Measurements from ENCODE around the gene PTX4.

PTX4 gene

DNA sequence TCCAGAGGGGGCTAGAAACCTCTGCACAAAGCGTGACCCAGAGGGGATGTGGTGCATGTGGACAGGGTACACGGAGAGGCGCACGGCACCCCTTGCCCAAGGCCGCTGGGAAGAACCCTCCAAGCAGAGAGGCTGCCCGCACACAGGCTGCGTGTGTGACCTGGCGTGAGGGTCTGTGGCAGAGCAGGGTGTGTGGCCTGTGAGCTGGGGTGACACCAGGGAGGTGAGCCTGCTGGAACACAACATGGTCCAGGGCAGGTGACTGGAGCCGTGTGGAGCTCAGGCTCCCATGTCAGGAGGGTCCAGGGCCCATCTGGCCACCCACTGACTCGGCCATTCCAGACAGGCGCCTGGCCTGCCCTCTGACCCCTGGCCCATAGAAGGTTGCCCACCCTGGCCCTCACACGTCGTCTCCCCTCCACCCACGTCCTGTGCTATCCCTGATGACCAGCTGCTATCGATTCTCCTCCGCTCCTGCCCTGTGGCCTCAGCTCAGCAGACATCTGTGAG, 29.9 kb upstream of the PTX4 start:
- Histone ChIP-seq H3K4me3 (ENCODE audit: low read length) (no peak overlapping the region), H3K9ac (ENCODE audit: low read length) (no peak overlapping the region), H3K4me1 (ENCODE audit: control insufficient read depth, insufficient read depth, low read length) (no peaks in the 10 kb centered on the region), H3K27me3 (ENCODE audit: control insufficient read depth, insufficient read depth, low read length) (no peaks in the 10 kb centered on the region), H3K36me3 (ENCODE audit: control insufficient read depth, insufficient read depth, low read length) (peaks cover 2% of the 10 kb centered on the region), H3K27ac (ENCODE audit: low read depth, low read length) (no peak overlapping the region)

DNA sequence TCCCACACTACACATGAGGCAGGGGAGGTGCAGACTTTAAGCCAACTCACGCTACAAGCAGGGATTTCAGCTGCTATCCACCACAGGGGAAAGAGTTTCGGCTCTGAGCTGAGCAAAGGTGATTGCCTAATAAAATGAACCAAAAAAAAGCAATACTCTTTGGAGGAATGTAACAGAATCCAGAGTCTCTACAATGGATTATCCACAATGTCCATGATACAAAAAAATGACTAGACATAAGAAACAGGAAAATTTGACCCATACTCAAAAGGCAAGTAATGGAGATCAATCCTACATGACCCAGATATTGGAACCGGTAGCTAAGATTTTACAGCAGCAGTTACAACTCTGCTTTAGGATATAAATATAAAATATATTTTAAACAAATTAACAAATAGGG, 25.8 kb upstream of the PTX4 start:
- Histone ChIP-seq H3K36me3 (ENCODE audit: control insufficient read depth, insufficient read depth, low read length) (peaks cover 2% of the 10 kb centered on the region), H3K9ac (ENCODE audit: low read length) (no peak overlapping the region), H3K4me1 (ENCODE audit: control insufficient read depth, insufficient read depth, low read length) (no peaks in the 10 kb centered on the region), H3K27me3 (ENCODE audit: control insufficient read depth, insufficient read depth, low read length) (no peaks in the 10 kb centered on the region), H3K4me3 (ENCODE audit: low read length) (no peak overlapping the region), H3K27ac (ENCODE audit: low read depth, low read length) (no peak overlapping the region)

DNA sequence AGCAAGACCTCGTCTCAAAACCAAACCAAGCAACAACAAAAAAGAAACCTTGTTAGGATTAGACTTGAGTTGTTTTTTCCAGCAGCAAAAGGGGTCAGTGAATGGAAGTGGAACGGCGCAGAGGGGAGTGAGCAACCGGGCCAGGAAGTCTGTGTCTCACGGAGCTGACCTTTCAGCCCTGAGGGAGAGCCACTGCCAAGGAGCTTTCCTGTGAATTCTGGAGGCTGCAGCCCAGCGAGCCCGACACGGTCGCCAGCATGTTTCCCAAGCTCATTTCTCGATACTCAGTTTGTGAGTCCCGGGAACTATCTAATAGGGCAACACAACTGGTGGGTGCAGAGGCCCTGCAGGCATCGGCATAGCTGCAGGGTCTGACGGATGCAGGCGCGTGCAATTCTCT, 24.0 kb upstream of the PTX4 start:
- Histone ChIP-seq H3K4me1 (ENCODE audit: control insufficient read depth, insufficient read depth, low read length) (no peaks in the 10 kb centered on the region), H3K27ac (ENCODE audit: low read depth, low read length) (no peak overlapping the region), H3K9ac (ENCODE audit: low read length) (no peak overlapping the region), H3K27me3 (ENCODE audit: control insufficient read depth, insufficient read depth, low read length) (no peaks in the 10 kb centered on the region), H3K4me3 (ENCODE audit: low read length) (no peak overlapping the region), H3K36me3 (ENCODE audit: control insufficient read depth, insufficient read depth, low read length) (peaks cover 2% of the 10 kb centered on the region)

DNA sequence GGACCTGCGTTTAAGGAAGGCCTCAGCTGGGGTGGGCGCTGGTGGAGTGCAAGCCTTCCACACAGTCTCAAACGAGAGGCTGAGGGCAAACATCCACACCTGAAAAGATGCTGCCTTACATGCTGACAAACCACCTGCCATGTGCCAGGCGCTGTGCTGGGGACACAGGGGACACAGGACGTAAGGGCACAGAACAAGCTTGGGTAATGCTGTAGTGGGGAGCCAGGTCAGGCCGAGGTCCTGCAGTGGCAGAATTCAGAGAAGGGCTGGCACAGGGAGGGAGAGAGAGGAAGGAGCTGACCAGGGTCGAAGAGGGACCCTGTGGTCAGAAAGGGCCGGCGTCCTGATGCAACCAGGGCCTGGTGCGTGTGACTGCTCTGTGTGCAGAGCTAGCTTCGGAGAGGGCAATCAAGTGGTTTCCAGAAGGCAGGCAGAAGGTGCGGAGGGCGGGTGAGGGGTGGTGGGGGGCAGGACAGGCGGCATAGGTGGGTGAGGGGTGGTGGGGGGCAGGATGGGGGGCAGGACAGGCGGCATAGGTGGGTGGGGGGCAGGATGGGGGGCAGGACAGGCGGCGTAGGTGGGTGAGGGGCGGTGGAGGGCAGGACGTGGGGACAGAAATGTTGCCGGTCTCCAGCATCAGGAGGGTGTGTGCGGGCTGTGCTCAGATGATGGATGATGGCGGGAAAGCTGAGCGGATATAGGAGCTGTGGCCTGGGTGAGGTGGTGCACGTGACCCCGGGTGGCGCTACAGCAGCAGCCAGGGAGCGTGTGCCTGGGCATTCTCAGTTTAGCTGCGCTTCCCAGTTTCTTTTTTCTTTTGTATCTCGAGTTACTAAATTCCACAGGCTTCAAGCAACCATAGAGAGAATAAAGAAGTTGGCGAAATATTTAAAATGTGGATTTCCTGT, 23.2 kb upstream of the PTX4 start:
- peaks cover 2% of the 10 kb centered on the region for H3K36me3 ChIP-seq (ENCODE audit: control insufficient read depth, insufficient read depth, low read length)
- no peak overlapping the region for H3K4me3 ChIP-seq (ENCODE audit: low read length)
- H3K4me1 ChIP-seq (ENCODE audit: control insufficient read depth, insufficient read depth, low read length), result no peaks in the 10 kb centered on the region
- no peaks in the 10 kb centered on the region for H3K27me3 ChIP-seq (ENCODE audit: control insufficient read depth, insufficient read depth, low read length)
- H3K9ac ChIP-seq (ENCODE audit: low read length), result no peak overlapping the region
- no peak overlapping the region for H3K27ac ChIP-seq (ENCODE audit: low read depth, low read length)

DNA sequence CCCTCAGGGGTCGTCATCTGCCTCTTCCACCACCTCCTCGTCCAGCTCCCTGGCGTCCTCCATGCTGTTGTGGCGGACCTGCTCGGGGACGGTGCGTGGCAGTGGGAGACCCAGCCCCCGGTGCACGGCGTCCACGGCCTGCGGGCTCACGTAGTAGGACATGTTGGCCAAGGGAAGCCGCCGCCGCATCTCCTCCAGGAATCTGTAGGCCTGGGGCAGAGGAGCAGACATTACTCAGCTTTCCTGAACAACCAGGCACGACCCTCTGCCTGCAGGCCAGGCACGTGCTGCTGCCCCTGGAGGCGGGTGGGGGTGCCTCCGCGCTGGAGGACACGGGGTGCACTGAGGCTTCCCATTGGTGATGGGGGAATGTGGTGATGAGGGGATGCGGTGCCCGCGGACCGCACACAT, 22.2 kb upstream of the PTX4 start:
- no peaks in the 10 kb centered on the region for H3K27me3 ChIP-seq (ENCODE audit: control insufficient read depth, insufficient read depth, low read length)
- no peaks in the 10 kb centered on the region for H3K4me1 ChIP-seq (ENCODE audit: control insufficient read depth, insufficient read depth, low read length)
- H3K36me3 ChIP-seq (ENCODE audit: control insufficient read depth, insufficient read depth, low read length), result peaks cover 2% of the 10 kb centered on the region
- no peak overlapping the region for H3K4me3 ChIP-seq (ENCODE audit: low read length)
- no peak overlapping the region for H3K27ac ChIP-seq (ENCODE audit: low read depth, low read length)
- no peak overlapping the region for H3K9ac ChIP-seq (ENCODE audit: low read length)

DNA sequence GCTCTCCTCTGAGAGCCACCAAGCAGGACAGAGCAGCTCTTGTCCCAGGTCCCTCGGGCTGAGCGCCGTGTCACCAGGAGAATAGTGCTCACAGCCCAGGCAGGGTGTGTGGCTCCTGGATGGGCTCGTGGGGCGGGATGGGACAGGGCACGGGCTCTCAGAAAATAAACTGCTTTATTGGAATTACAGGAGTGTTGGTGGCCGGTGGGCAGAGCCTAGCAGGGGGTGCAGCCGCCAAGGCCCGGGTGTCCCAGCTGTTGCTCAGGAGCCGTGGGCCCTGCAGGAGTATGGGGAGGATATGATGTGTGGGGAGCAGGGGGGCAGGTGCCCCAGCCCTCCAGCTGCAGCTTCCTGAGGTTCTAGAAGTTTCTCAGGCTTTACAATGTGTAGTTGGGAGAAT, 21.5 kb upstream of the PTX4 start:
- Histone ChIP-seq H3K4me1 (ENCODE audit: control insufficient read depth, insufficient read depth, low read length) (no peaks in the 10 kb centered on the region), H3K9ac (ENCODE audit: low read length) (no peak overlapping the region), H3K36me3 (ENCODE audit: control insufficient read depth, insufficient read depth, low read length) (peaks cover 2% of the 10 kb centered on the region), H3K27me3 (ENCODE audit: control insufficient read depth, insufficient read depth, low read length) (no peaks in the 10 kb centered on the region), H3K4me3 (ENCODE audit: low read length) (no peak overlapping the region), H3K27ac (ENCODE audit: low read depth, low read length) (no peak overlapping the region)

DNA sequence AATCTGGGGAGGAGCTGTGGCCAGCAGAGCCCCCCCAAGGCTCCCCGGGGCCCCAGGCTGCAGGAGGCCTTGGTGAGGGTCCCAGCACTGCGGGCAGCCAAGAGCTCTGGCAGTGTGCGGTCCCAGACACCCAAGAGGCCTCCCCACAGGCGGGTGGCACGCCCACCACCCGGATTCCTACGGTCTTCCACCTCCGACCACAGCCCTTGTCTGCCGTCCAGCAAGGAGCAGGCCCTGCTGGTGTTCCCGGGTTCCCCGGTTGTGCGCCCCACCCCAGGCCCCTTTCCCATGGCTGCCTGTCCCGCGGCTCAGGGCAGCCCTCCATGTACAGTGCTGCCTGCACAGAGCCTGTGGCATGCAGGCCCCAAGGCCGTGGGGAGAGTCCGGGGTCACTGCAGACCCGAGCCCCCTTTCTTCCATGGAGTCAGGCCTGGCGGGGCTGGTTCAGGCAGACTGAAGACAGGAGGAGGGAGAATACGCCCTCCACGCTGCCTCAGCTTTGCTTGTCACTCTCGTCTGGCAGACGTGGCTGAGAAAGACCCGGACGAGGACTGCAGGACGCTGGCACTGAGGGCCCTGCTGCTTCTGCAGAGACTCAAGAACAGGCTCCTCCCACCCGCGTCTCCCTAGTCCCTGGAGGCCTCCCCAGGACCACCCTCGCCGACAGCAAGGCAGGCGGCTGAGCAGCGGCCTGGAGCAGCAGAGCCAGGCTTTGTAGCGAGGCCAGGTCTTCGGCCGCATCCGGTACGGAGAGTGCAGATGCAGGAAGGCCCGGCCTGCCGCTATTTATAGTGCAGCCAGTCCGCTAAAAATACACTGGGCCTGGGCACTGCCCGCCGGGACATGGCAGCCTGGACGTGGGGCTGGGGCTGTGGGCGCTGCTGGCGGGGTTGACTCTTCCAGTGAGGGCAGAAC, 20.8 kb upstream of the PTX4 start:
- no peak overlapping the region for H3K4me3 ChIP-seq (ENCODE audit: low read length)
- H3K27me3 ChIP-seq (ENCODE audit: control insufficient read depth, insufficient read depth, low read length), result no peaks in the 10 kb centered on the region
- peaks cover 2% of the 10 kb centered on the region for H3K36me3 ChIP-seq (ENCODE audit: control insufficient read depth, insufficient read depth, low read length)

DNA sequence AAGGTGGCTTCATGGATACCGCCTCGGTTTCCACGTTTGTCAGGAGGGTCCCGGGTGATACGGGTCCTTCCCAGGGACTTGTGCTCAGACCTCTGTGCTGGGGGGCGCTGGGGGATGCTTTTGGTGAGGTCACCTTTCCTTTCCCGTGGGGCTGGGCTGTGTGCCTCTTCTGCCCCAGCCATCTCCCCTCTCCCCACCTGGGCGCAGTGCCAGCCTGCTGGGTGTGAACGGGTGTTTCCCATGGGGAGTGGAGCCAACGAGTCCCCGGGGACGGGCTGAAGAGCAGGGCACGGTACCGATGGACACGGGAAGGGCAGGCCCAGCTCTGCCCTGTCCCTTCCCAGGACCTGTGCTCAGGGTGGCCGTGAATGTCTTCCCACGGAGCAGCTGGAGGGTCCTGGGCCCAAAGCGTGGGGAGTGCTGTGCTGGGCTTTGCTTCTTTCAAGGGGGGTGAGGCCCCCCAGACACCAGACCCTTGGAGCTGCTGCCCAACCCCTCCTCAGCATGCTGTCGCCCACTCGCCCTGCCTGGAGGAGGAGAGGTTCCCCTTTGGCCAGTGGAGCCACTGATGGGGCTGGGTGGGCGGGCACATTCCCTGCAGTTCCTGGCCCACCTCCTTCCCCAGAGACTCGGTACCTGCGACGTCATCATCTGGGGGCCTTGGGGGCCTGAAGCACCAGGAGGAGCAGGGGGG, 19.9 kb upstream of the PTX4 start:
- no peaks in the 10 kb centered on the region for H3K27me3 ChIP-seq (ENCODE audit: control insufficient read depth, insufficient read depth, low read length)
- H3K4me3 ChIP-seq (ENCODE audit: low read length), result no peak overlapping the region
- peaks cover under 1% of the 10 kb centered on the region for H3K36me3 ChIP-seq (ENCODE audit: control insufficient read depth, insufficient read depth, low read length)
- H3K9ac ChIP-seq (ENCODE audit: low read length), result no peak overlapping the region
- H3K4me1 ChIP-seq (ENCODE audit: control insufficient read depth, insufficient read depth, low read length), result no peaks in the 10 kb centered on the region
- H3K27ac ChIP-seq (ENCODE audit: low read depth, low read length), result peak overlapping the region; percentile 24

More for the DNA sequence above, 20.8 kb upstream of the PTX4 start:
- no peaks in the 10 kb centered on the region for H3K4me1 ChIP-seq (ENCODE audit: control insufficient read depth, insufficient read depth, low read length)
- H3K9ac ChIP-seq (ENCODE audit: low read length), result no peak overlapping the region
- H3K27ac ChIP-seq (ENCODE audit: low read depth, low read length), result peak overlapping the region; percentile 24

DNA sequence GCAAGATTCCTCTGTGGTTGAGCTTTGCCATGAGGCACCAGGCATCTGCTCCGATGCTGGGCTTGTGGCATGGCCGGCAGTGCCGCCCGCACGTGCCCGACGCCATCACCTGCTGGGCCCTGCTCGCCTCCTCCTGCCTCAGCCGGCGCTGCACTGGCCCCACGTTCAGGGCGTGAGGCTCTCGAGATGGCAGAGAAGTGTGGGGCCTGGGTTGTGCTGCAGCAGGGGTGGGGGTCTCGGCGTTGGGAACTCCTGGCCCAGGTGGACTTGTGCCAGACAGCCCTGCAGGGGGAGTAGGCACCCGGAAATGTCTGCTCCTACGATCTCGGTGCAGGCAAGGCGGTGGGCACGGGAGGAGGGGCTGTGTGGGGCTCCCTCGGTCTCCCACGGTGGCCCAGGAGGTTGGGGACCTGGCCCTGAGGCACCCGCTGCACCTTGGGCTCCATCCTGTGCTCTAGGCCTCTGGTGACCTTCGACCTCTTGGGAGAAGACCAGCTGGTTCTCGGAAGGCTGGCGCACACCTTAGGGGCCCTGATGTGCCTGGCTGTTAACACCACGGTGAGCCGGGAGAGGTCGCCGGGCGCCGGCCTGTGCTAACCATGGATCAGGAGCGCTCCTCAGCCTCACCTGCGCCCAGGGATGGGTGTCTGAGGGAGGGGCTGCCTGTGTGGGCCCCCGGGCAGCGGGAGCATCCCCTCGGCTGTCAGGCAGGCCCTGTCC, 17.9 kb upstream of the PTX4 start:
- Histone ChIP-seq H3K27me3 (ENCODE audit: control insufficient read depth, insufficient read depth, low read length) (no peaks in the 10 kb centered on the region), H3K4me1 (ENCODE audit: control insufficient read depth, insufficient read depth, low read length) (no peaks in the 10 kb centered on the region), H3K4me3 (ENCODE audit: low read length) (no peak overlapping the region), H3K27ac (ENCODE audit: low read depth, low read length) (no peak overlapping the region), H3K36me3 (ENCODE audit: control insufficient read depth, insufficient read depth, low read length) (peaks cover 17% of the 10 kb centered on the region), H3K9ac (ENCODE audit: low read length) (no peak overlapping the region)

DNA sequence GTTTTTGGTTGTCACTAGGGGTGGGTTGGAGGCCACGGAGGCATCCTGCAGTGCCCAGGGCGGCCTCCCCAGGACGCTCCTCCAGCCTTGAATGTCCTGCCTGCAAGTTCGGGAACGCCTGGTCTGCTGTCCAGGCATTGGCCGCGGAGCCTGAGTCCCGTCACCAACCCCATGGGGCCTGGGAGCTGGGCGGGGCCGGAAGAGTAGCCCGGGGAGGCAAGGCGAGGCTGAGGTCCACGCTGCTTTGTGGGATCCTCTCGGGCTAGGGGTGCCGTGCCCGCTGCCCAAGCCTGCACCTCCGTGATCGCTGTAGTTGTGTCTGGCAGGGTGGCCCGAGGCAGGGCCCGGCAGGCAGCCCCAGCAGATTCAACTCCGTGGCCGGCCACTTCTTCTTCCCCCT, 17.2 kb upstream of the PTX4 start:
- H3K27me3 ChIP-seq (ENCODE audit: control insufficient read depth, insufficient read depth, low read length), result no peaks in the 10 kb centered on the region
- H3K27ac ChIP-seq (ENCODE audit: low read depth, low read length), result no peak overlapping the region
- no peak overlapping the region for H3K9ac ChIP-seq (ENCODE audit: low read length)
- H3K4me3 ChIP-seq (ENCODE audit: low read length), result no peak overlapping the region
- H3K4me1 ChIP-seq (ENCODE audit: control insufficient read depth, insufficient read depth, low read length), result no peaks in the 10 kb centered on the region
- peaks cover 22% of the 10 kb centered on the region for H3K36me3 ChIP-seq (ENCODE audit: control insufficient read depth, insufficient read depth, low read length)

DNA sequence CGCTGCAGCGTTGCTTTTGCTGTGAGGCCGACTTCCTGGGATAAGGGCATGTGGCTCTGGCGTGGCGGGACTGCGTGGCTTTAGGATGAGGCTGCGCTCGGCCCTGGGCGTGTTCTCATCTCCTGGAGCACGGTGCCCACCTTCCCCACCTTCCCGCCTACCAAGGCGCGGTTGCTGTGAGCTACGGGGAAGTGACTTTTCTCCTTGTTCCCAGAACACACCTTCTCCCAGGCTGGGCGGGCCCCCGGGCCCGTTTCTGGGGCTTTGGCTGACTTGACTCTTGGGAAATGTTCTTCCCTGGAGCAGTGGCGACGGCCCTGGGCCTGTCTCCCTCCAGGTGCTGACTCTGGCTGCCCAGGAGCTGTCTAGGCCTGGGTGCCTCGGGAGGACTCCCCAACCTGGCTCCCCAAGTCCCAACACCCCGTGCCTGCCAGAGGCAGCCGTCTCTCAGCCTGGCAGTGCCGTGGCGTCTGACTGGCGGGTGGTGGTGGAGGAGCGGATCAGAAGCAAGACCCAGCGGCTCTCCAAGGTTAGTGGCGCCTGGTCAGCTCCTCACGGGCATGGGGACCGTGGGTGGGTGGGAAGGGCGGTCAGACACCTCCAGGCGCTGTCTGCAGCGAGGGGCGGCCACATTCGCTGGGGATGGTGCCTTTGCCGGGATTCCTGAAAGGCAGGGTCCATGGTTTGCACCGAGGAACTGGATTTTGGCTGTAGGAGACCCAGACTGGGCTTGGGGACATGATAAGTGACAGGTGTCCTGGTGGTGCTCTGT, 16.5 kb upstream of the PTX4 start:
- H3K36me3 ChIP-seq (ENCODE audit: control insufficient read depth, insufficient read depth, low read length), result peaks cover 23% of the 10 kb centered on the region
- no peak overlapping the region for H3K4me3 ChIP-seq (ENCODE audit: low read length)
- H3K9ac ChIP-seq (ENCODE audit: low read length), result no peak overlapping the region
- H3K27ac ChIP-seq (ENCODE audit: low read depth, low read length), result no peak overlapping the region
- H3K27me3 ChIP-seq (ENCODE audit: control insufficient read depth, insufficient read depth, low read length), result no peaks in the 10 kb centered on the region
- no peaks in the 10 kb centered on the region for H3K4me1 ChIP-seq (ENCODE audit: control insufficient read depth, insufficient read depth, low read length)
